ENCODE data around the gene KLF16. TPM values are rescaled to one million over a fixed set of nuclear protein-coding genes. Genes with fewer than 3 reads are reported as not detected.
A peak's percentile ranks its signal among the peaks of the same experiment; 100 is the strongest.

KLF16 gene
- total and polyA plus RNA-seq, 9 of the 15 experiments (the other 6 are each of a cell fraction or from before 2014, with no cell fraction given): 0.04 to 60.4 (median 6.8) TPM

DNA sequence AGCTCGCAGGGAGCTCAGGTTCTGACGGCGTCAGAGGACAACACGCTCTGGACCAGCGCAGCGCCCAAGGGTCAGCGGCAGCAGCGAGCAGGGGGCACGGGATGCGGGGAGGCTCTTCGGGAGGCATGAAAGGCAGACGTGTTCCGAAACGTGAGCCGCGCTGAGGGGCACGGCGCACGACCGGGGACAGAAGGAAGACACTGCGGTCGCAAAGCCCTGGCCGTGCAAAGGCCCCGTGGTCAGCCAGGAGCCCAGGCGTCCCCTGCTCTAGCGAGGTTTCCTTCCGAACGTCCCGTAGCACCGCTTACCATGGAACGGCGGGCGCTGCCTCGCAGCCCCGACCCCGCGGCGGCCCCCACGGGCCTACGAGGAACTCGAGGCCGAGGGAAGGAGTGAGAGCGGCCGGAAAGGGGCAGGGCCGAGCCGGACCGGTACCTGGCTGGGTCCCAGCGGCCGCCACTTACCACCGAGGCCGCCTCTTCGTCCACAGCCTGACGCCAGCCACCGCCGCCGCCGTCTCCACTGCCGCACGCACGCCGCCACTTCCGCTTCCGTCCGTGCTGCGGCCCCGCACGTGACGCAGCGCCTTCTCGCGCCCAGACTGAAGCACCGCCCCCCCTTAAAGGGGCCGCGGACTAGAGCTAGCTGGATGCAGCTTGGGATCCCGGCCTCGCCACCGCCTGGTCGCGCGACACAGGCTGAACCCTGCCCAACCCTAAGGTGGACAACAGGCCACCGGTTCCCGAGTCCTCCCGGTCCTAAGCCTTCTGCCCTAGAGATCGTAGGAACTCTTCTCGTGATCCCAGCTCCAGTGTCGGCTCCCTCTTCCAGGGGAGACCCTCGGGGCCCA lies 12.5 kb upstream of the KLF16 start (continued):
- TF ChIP-seq, protein P1, sequence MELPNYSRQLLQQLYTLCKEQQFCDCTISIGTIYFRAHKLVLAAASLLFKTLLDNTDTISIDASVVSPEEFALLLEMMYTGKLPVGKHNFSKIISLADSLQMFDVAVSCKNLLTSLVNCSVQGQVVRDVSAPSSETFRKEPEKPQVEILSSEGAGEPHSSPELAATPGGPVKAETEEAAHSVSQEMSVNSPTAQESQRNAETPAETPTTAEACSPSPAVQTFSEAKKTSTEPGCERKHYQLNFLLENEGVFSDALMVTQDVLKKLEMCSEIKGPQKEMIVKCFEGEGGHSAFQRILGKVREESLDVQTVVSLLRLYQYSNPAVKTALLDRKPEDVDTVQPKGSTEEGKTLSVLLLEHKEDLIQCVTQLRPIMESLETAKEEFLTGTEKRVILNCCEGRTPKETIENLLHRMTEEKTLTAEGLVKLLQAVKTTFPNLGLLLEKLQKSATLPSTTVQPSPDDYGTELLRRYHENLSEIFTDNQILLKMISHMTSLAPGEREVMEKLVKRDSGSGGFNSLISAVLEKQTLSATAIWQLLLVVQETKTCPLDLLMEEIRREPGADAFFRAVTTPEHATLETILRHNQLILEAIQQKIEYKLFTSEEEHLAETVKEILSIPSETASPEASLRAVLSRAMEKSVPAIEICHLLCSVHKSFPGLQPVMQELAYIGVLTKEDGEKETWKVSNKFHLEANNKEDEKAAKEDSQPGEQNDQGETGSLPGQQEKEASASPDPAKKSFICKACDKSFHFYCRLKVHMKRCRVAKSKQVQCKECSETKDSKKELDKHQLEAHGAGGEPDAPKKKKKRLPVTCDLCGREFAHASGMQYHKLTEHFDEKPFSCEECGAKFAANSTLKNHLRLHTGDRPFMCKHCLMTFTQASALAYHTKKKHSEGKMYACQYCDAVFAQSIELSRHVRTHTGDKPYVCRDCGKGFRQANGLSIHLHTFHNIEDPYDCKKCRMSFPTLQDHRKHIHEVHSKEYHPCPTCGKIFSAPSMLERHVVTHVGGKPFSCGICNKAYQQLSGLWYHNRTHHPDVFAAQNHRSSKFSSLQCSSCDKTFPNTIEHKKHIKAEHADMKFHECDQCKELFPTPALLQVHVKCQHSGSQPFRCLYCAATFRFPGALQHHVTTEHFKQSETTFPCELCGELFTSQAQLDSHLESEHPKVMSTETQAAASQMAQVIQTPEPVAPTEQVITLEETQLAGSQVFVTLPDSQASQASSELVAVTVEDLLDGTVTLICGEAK (IDR thresholded peaks at IDR 0.05): peak; percentile 93
- TF ChIP-seq, protein P1 (CRISPR knock-in tag; IDR thresholded peaks at IDR 0.05): no peak; the same call in 1 of the 2 replicates
- no peak for TF ChIP-seq ZNF717 (CRISPR knock-in tag; IDR thresholded peaks at IDR 0.05)
- TF ChIP-seq, protein P2, sequence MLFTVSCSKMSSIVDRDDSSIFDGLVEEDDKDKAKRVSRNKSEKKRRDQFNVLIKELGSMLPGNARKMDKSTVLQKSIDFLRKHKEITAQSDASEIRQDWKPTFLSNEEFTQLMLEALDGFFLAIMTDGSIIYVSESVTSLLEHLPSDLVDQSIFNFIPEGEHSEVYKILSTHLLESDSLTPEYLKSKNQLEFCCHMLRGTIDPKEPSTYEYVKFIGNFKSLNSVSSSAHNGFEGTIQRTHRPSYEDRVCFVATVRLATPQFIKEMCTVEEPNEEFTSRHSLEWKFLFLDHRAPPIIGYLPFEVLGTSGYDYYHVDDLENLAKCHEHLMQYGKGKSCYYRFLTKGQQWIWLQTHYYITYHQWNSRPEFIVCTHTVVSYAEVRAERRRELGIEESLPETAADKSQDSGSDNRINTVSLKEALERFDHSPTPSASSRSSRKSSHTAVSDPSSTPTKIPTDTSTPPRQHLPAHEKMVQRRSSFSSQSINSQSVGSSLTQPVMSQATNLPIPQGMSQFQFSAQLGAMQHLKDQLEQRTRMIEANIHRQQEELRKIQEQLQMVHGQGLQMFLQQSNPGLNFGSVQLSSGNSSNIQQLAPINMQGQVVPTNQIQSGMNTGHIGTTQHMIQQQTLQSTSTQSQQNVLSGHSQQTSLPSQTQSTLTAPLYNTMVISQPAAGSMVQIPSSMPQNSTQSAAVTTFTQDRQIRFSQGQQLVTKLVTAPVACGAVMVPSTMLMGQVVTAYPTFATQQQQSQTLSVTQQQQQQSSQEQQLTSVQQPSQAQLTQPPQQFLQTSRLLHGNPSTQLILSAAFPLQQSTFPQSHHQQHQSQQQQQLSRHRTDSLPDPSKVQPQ (CRISPR knock-in tag; IDR thresholded peaks at IDR 0.05; ENCODE audit: borderline replicate concordance): no peak
- TF ChIP-seq NCOA4 (IDR thresholded peaks at IDR 0.05; ENCODE audit: partially characterized antibody): no peak
- no peak for TF ChIP-seq EZH2 (IDR thresholded peaks at IDR 0.05; ENCODE audit: borderline replicate concordance, low read depth, low read length)
- TF ChIP-seq, protein P3, sequence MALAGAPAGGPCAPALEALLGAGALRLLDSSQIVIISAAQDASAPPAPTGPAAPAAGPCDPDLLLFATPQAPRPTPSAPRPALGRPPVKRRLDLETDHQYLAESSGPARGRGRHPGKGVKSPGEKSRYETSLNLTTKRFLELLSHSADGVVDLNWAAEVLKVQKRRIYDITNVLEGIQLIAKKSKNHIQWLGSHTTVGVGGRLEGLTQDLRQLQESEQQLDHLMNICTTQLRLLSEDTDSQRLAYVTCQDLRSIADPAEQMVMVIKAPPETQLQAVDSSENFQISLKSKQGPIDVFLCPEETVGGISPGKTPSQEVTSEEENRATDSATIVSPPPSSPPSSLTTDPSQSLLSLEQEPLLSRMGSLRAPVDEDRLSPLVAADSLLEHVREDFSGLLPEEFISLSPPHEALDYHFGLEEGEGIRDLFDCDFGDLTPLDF (CRISPR knock-in tag; IDR thresholded peaks at IDR 0.05): peak; percentile 90
- TF ChIP-seq, protein P4, sequence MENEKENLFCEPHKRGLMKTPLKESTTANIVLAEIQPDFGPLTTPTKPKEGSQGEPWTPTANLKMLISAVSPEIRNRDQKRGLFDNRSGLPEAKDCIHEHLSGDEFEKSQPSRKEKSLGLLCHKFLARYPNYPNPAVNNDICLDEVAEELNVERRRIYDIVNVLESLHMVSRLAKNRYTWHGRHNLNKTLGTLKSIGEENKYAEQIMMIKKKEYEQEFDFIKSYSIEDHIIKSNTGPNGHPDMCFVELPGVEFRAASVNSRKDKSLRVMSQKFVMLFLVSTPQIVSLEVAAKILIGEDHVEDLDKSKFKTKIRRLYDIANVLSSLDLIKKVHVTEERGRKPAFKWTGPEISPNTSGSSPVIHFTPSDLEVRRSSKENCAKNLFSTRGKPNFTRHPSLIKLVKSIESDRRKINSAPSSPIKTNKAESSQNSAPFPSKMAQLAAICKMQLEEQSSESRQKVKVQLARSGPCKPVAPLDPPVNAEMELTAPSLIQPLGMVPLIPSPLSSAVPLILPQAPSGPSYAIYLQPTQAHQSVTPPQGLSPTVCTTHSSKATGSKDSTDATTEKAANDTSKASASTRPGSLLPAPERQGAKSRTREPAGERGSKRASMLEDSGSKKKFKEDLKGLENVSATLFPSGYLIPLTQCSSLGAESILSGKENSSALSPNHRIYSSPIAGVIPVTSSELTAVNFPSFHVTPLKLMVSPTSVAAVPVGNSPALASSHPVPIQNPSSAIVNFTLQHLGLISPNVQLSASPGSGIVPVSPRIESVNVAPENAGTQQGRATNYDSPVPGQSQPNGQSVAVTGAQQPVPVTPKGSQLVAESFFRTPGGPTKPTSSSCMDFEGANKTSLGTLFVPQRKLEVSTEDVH (IDR thresholded peaks at IDR 0.05; ENCODE audit: low read depth, partially characterized antibody): peak; percentile 95
